ENCODE measurements around the gene RAB27A. TPM values are rescaled to one million over a fixed set of nuclear protein-coding genes. Genes with fewer than 3 reads are reported as not detected.
A peak's percentile ranks its signal among the peaks of the same experiment; 100 is the strongest.

The RAB27A gene
- 10 to 100 TPM; 12.6 to 26.5 (median 17.2) TPM for total RNA-seq
- 1 to 10 TPM; 6.4 to 8.2 TPM for polyA plus RNA-seq

GRCh38 chr15:55289746-55290527, at the start of gene RAB27A:
Gene RAB27A, minus strand, starts transcription at chr15:55289813. Its CDS starts 54,879 bp downstream, at chr15:55234934.
- H3K27ac ChIP-seq: peak within 1 kb of the TSS; percentile 86 to 88 (median 88)
- ATAC-seq (peak; percentile 87 to 92 (median 90)), FAIRE-seq (no peak), DNase-seq (peak; percentile 77 to 90 (median 82))
- no peaks in the 10 kb centered on the region for H3K27me3 ChIP-seq
- H3K4me1 ChIP-seq: peaks cover under 1 to 13% (median 8%) of the 10 kb centered on the region in 3 donors
- H3K4me3 ChIP-seq: peak within 1 kb of the TSS; percentile 53 to 88 (median 76)
- 0% methylated on average over 55 to 69 of the region's 69 CpGs for WGBS, 2 donors
- TF ChIP-seq CTCF (IDR thresholded peaks at IDR 0.05): no peak
- no peaks in the 10 kb centered on the region for H3K9me3 ChIP-seq
- H3K36me3 ChIP-seq: no peaks in the 10 kb centered on the region
- intact Hi-C loops (cut with DNase I): loop anchor here in 1 of 3 donors (5.0 kb wide), 1 partner anchor 73 kb away; no protein-coding TSS in a partner anchor

- DNase-seq (no peak), ATAC-seq (no peak), FAIRE-seq (no peak)
- no peak for TF ChIP-seq CTCF (IDR thresholded peaks at IDR 0.05)
- no peaks in the 10 kb centered on the region for H3K27me3 ChIP-seq
- no peak overlapping the region for H3K4me3 ChIP-seq
- intact Hi-C loops (cut with DNase I): no loop called here
- no peaks in the 10 kb centered on the region for H3K4me1 ChIP-seq
- H3K36me3 ChIP-seq: peaks cover 0 to 6% (median 0%) of the 10 kb centered on the region in 3 donors
- 95 to 100% methylated on average over 1 of the region's 1 CpG for WGBS, 2 donors
- no peak overlapping the region for H3K27ac ChIP-seq
- H3K9me3 ChIP-seq: no peaks in the 10 kb centered on the region
Measured at GRCh38 chr15:55337160-55337559, 47.5 kb upstream of the RAB27A start.

- Histone ChIP-seq H3K9me3 (no peaks in the 10 kb centered on the region), H3K27ac (no peak overlapping the region), H3K4me1 (no peaks in the 10 kb centered on the region), H3K27me3 (no peaks in the 10 kb centered on the region), H3K4me3 (no peak overlapping the region), H3K36me3 (peaks cover 0 to 6% (median 0%) of the 10 kb centered on the region in 3 donors)
- DNase-seq: no peak
- intact Hi-C loops (cut with DNase I): no loop called here
- no peak for FAIRE-seq
- ATAC-seq: no peak
- TF ChIP-seq CTCF (IDR thresholded peaks at IDR 0.05): no peak
- 90 to 100% methylated on average over 1 of the region's 1 CpG for WGBS, 2 donors
Measured at GRCh38 chr15:55334997-55335396, 45.4 kb upstream of the RAB27A start.

GRCh38 chr15:55334371-55334770, 44.8 kb upstream of the RAB27A start:
- H3K4me1 ChIP-seq: no peaks in the 10 kb centered on the region
- ATAC-seq (no peak), DNase-seq (no peak), FAIRE-seq (no peak)
- WGBS, 2 donors: 82 to 87% methylated on average over 5 of the region's 5 CpGs
- peaks cover 0 to 6% (median 0%) of the 10 kb centered on the region in 3 donors for H3K36me3 ChIP-seq
- no peaks in the 10 kb centered on the region for H3K27me3 ChIP-seq
- no peaks in the 10 kb centered on the region for H3K9me3 ChIP-seq
- no peak for TF ChIP-seq CTCF (IDR thresholded peaks at IDR 0.05)
- intact Hi-C loops (cut with DNase I): no loop called here
- no peak overlapping the region for H3K4me3 ChIP-seq
- no peak overlapping the region for H3K27ac ChIP-seq

GRCh38 chr15:55327387-55327786, 37.8 kb upstream of the RAB27A start:
- Histone ChIP-seq H3K9me3 (no peaks in the 10 kb centered on the region), H3K36me3 (peaks cover 0 to 5% (median 0%) of the 10 kb centered on the region in 3 donors), H3K4me1 (no peaks in the 10 kb centered on the region), H3K4me3 (no peak overlapping the region), H3K27ac (no peak overlapping the region), H3K27me3 (no peaks in the 10 kb centered on the region)
- intact Hi-C loops (cut with DNase I): no loop called here
- 82 to 84% methylated on average over 1 of the region's 1 CpG for WGBS, 2 donors
- FAIRE-seq: no peak
- DNase-seq: no peak
- TF ChIP-seq CTCF (IDR thresholded peaks at IDR 0.05): no peak
- no peak for ATAC-seq
